Stimulated activated CD4-positive, alpha-beta T cell treated with anti-CD3 and anti-CD28 coated beads, Interleukin-1b, Interleukin-23, amount 100 ng/mL, for 4 hours (primary cell): ENCODE data around the gene SOD3.

ENCODE experiments used
- DNase-seq, 2 donors: peaks; one replicate each; pipeline ENCODE4 v3.0.0-alpha.2; 2020; ENCODE audit warnings: low read depth in 2 of 2

SOD3 gene

DNA sequence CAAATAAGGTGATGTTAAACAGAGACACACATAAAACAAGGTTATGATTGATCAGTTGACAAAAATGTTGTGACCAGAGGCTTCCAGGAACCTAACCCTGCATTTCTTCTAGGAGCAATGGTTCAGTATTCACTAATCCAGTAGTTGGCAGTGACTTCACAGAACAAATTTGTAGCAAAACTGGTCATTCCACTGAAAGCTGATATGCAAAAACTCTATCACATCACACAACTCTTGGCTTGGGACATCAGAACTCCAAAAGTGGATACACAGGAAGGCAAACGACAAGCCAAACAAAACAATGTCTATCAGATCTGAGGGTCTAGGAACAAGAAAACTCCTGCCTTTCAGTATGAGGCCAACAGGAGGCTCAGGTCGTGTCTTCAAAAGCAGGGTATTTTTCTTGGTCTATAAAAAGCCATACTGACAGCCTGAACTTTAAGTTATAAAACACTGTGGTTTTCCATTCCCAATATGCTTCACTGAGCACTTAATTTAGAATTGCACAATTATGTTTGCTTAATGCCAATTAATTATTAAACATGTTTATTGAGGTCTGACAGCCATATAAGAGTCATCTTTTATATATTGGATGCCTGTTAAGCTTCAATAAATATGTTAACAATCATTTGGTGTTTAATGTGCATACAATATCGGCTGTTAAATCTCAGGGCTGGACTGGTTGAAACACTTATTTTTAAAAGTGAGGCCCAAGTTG lies 45.6 kb downstream of the SOD3 start:
- no peak for DNase-seq

DNA sequence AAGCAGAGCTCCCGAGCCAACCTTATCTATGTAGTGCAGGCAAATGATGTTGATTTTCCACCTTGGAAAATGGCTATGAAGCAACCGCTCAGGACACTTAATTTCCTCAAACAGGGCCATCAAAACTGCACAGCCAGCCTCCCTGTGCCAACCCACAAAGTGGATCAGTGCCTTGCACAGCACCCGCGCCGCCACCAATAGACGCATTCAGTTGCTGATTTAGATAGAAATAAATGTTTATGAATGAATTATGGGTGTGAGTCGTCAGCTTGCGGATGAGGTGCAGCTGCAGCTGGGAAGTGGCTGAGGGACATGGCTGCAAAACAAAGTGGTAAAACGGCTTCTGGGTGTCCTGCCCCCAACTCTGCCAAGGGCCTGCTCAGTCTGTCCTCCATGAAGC lies 47.0 kb downstream of the SOD3 start:
- no peak for DNase-seq

- no peak for DNase-seq
Observed at GRCh38 chr4:24843096-24843495, 47.7 kb downstream of the SOD3 start.

DNA sequence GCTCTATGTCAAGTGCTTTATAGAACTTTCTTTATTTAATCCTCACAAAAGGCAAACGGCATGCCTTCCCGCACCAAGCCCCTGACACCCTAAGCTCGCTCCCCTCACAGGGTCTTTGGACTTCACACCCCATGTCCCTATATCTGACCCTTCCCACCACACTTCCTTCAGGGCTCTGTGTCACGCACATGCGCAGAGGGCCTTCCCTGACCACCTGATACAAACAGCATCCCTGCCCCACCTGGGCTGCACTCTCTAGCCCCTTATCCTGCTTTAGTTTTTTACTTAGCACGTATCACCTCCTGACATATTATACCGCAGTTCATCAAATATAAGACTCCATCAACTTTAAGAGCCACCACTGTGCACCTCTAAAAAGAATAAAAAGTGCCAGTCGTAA lies 49.8 kb downstream of the SOD3 start:
- no peak for DNase-seq

GRCh38 chr4:24845902-24846301 lies 50.5 kb downstream of the SOD3 start:
- no peak for DNase-seq

DNA sequence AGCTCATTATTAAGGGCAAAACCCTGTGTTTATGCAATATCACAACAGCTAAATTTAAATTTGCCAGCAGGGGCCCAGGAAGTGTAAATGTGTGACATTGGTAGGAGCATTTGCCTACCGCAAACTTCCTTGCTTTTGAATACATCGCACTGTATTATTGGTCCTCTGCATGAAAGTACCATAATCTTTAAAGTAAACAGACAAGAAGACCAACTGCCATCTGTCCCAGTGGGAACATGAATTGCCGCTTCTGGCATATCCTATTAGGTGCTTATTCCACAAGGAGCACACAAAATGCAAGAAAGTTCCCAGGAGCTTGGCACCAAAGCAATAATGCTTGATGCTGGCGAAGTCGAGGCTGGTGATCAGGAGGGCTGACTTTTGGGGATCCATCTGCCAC lies 51.3 kb downstream of the SOD3 start:
- no peak for DNase-seq

- DNase-seq: no peak
Observed at GRCh38 chr4:24849351-24849750, 54.0 kb downstream of the SOD3 start.

DNA sequence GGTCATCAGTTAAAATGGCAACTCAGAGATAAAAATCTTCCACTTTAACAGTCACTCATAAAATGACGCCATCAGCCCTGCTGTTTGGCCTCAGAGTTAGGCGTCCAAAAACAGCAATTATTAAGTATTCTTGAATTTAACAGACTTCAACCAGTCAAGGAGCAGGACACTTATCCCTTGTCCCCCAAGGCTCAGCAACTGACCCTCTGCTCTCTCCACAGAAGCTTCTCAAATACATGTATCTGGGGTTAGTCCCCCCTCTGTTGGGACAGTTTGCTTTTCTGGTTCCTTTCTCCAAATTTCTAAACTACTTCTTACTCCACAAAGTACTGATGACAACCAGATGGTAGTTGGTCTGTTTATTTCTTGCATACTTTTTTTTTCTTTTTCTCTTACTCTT lies 54.4 kb downstream of the SOD3 start:
- DNase-seq: no peak
